Activated T-cell treated with anti-CD3 and anti-CD28 coated beads, Interleukin-2, amount 50 U/mL, for 72 hours (primary cell): ENCODE data around the gene RTCA. TPM values are rescaled to one million over a fixed set of nuclear protein-coding genes. Genes with fewer than 3 reads are reported as not detected.

Source experiments
- total RNA-seq, 2 donors: library from RNA; stranded (reverse); gene quantifications; one replicate each; pipeline ENCODE4 v1.2.3, GENCODE V29; 2022

Gene RTCA
- total RNA-seq, 2 donors from 2014 or later: 81.6 to 81.9 TPM

Other genes starting within 250 kb of the RTCA start
- gene SASS6, start 133.3 kb upstream of the RTCA start, total RNA-seq: 10 to 100 TPM; 14.3 to 15.9 TPM
- gene TRMT13, start 133.1 kb upstream of the RTCA start, total RNA-seq: 10 to 100 TPM; 19.9 to 24.4 TPM
- 1 to 10 TPM in 1 of 2 donors, under 1 TPM in 1; 0.86 to 1.3 TPM for gene LRRC39, start 88.0 kb upstream of the RTCA start, total RNA-seq
- 10 to 100 TPM; 11.9 to 15.3 TPM for gene DBT, start 16.4 kb upstream of the RTCA start, total RNA-seq
- gene CDC14A, start 86.3 kb downstream of the RTCA start, total RNA-seq: 10 to 100 TPM; 17.8 to 24.1 TPM